Keratinocyte (primary cell): ENCODE results near the gene ZBTB4. TPM values are rescaled to one million over a fixed set of nuclear protein-coding genes. Genes with fewer than 3 reads are reported as not detected.

Experiments
- DNase-seq: peaks from one replicate; pipeline ENCODE4 v3.0.0-alpha.2; 2011; ENCODE audit warnings: low read depth, missing footprints, low spot score
- FAIRE-seq: peaks from 2 replicates; lab custom pipeline; 2011; peaks lifted over from hg19 to GRCh38; lab: Jason Lieb, UNC
- H2AFZ ChIP-seq: 2 replicates; pipeline ENCODE4 v1.6.0; 2012; ENCODE audit warnings: low read length, control low read depth, inconsistent platforms; ENCODE audit not compliant: control insufficient read depth
- H3K27ac ChIP-seq: 2 replicates; pipeline ENCODE4 v1.5.1; 2011; ENCODE audit warnings: low read length; ENCODE audit not compliant: control insufficient read depth, insufficient read depth
- H3K27me3 ChIP-seq: 3 replicates; pipeline ENCODE4 v1.6.0; 2011; ENCODE audit warnings: low read length; ENCODE audit not compliant: control insufficient read depth, insufficient read depth; ENCODE audit errors: extremely low read depth
- H3K36me3 ChIP-seq, 2 experiments: 2 replicates in 1 of 2; 3 replicates in 1 of 2; pipeline ENCODE4 v1.5.1; 2011; ENCODE audit warnings: low read length in 2 of 2, mild to moderate bottlenecking in 1 of 2; ENCODE audit not compliant: control insufficient read depth in 2 of 2, insufficient read depth in 2 of 2; ENCODE audit errors: extremely low read depth in 1 of 2
- H3K4me1 ChIP-seq: 3 replicates; pipeline ENCODE4 v1.5.1; 2011; ENCODE audit warnings: low read length; ENCODE audit not compliant: control insufficient read depth, insufficient read depth; ENCODE audit errors: extremely low read depth
- H3K4me2 ChIP-seq: 3 replicates; pipeline ENCODE4 v1.6.0; 2011; ENCODE audit warnings: low read depth, low read length; ENCODE audit not compliant: control insufficient read depth, insufficient read depth; ENCODE audit errors: extremely low read depth
- H3K4me3 ChIP-seq, 3 experiments: fragments of 200-600 bp in 1 of 3; sonication (generic) in 1 of 3; 2 replicates in 2 of 3; 3 replicates in 1 of 3; pipeline ENCODE4 v1.5.1; 2011 to 2016; ENCODE audit warnings: low read length in 3 of 3, mild to moderate bottlenecking in 3 of 3, control low read depth in 2 of 3, inconsistent platforms in 1 of 3, low read depth in 1 of 3, mixed read lengths in 1 of 3, mixed run types in 1 of 3, moderate library complexity in 1 of 3; ENCODE audit not compliant: control insufficient read depth in 2 of 3, insufficient read depth in 2 of 3; ENCODE audit errors: extremely low read depth in 1 of 3
- H3K79me2 ChIP-seq: 2 replicates; pipeline ENCODE4 v1.6.0; 2012; ENCODE audit warnings: low read length; ENCODE audit not compliant: control insufficient read depth, insufficient read depth
- H3K9ac ChIP-seq: 3 replicates; pipeline ENCODE4 v1.6.0; 2011; ENCODE audit warnings: low read length; ENCODE audit not compliant: control insufficient read depth, insufficient read depth; ENCODE audit errors: extremely low read depth
- H3K9me1 ChIP-seq: 3 replicates; pipeline ENCODE4 v1.6.0; 2011; ENCODE audit warnings: low read length; ENCODE audit not compliant: control insufficient read depth, insufficient read depth; ENCODE audit errors: extremely low read depth
- H3K9me3 ChIP-seq: 2 replicates; pipeline ENCODE4 v1.5.1; 2012; ENCODE audit warnings: low read depth, low read length; ENCODE audit not compliant: control insufficient read depth
- H4K20me1 ChIP-seq: 3 replicates; pipeline ENCODE4 v1.6.0; 2011; ENCODE audit warnings: low read length; ENCODE audit not compliant: control insufficient read depth, insufficient read depth; ENCODE audit errors: extremely low read depth
- EZH2 ChIP-seq: IDR thresholded peaks from one replicate; pipeline ENCODE4 v1.6.1; 2012; ENCODE audit warnings: inconsistent platforms, mild to moderate bottlenecking, low read length, moderate library complexity
- dilution Hi-C: fragments of 300-500 bp; cut with MboI; formaldehyde crosslinking; loops from one replicate; pipeline ENCODE4 v1.7.0; 2020; ENCODE audit warnings: low sequenced_read_pairs; ENCODE audit not compliant: extremely low pct_ligation_motif_present
- polyA plus RNA-seq, 5 experiments: library from polyadenylated mRNA; depleted of rRNA in 3 of 5; stranded (reverse) in 3 of 5; stranded (forward) in 1 of 5; unstranded in 1 of 5; fragments of >200 nt; gene quantifications; 1 replicate in 1 of 5; 2 replicates in 3 of 5; 3 replicates in 1 of 5; pipeline versions ENCODE4 v1.2.1 to v1.2.3, GENCODE V29; 2011 to 2012; ENCODE audit warnings: missing spikeins in 2 of 5, low read depth in 1 of 5, low replicate concordance in 1 of 5
- TF ChIP-seq, protein P1 (sequence below), 3 experiments: IDR thresholded peaks in 1 of 3; conservative IDR thresholded peaks in 1 of 3; optimal IDR thresholded peaks in 1 of 3; 2 replicates in 2 of 3; 3 replicates in 1 of 3; pipeline versions ENCODE3 to v1.5.1; 2011; ENCODE audit warnings: low read length in 3 of 3, mild to moderate bottlenecking in 3 of 3, moderate library complexity in 2 of 3, control low read depth in 1 of 3, inconsistent platforms in 1 of 3; ENCODE audit not compliant: insufficient read depth in 2 of 3; ENCODE audit errors: extremely low read depth in 1 of 3

Gene ZBTB4
- polyA plus RNA-seq, 1 donor (not counting 4 experiments of a cell fraction or from before 2014, with no cell fraction given): 20.9 TPM

DNA sequence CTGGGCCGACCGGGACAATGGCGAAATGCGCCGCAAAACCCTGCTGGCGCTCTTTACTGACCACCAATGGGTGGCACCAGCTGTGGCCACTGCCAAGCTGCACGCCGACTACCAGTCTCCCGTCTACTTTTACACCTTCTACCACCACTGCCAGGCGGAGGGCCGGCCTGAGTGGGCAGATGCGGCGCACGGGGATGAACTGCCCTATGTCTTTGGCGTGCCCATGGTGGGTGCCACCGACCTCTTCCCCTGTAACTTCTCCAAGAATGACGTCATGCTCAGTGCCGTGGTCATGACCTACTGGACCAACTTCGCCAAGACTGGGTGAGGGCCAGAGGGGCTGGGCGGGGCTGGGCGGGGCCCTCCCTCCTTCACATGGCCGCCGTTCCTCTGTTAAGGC, 63.6 kb downstream of the ZBTB4 start:
- H3K36me3 ChIP-seq: peaks cover 0 to 4% of the 10 kb centered on the region in 2 experiments
- no peak overlapping the region for H3K4me3 ChIP-seq
- dilution Hi-C loops: no loop called here
- no peak for DNase-seq
- no peak overlapping the region for H3K27ac ChIP-seq
- TF ChIP-seq EZH2: no peak
- TF ChIP-seq, protein P1, sequence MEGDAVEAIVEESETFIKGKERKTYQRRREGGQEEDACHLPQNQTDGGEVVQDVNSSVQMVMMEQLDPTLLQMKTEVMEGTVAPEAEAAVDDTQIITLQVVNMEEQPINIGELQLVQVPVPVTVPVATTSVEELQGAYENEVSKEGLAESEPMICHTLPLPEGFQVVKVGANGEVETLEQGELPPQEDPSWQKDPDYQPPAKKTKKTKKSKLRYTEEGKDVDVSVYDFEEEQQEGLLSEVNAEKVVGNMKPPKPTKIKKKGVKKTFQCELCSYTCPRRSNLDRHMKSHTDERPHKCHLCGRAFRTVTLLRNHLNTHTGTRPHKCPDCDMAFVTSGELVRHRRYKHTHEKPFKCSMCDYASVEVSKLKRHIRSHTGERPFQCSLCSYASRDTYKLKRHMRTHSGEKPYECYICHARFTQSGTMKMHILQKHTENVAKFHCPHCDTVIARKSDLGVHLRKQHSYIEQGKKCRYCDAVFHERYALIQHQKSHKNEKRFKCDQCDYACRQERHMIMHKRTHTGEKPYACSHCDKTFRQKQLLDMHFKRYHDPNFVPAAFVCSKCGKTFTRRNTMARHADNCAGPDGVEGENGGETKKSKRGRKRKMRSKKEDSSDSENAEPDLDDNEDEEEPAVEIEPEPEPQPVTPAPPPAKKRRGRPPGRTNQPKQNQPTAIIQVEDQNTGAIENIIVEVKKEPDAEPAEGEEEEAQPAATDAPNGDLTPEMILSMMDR (optimal IDR thresholded peaks at IDR 0.05 in 1 of 3, IDR thresholded peaks at IDR 0.05 in 1 of 3, conservative IDR thresholded peaks at IDR 0.05 in 1 of 3; ENCODE audit: extremely low read depth in 1 of 3, insufficient read depth in 2 of 3, low read length in 3 of 3): no peak
- H3K27me3 ChIP-seq: no peaks in the 10 kb centered on the region
- peaks cover 8% of the 10 kb centered on the region for H3K4me1 ChIP-seq
- H3K9ac ChIP-seq: no peak overlapping the region
- no peak overlapping the region for H2AFZ ChIP-seq
- H3K79me2 ChIP-seq: no peaks in the 10 kb centered on the region
- H3K9me1 ChIP-seq: no peaks in the 10 kb centered on the region
- H3K9me3 ChIP-seq: no peaks in the 10 kb centered on the region
- no peak overlapping the region for H3K4me2 ChIP-seq
- H4K20me1 ChIP-seq: no peaks in the 10 kb centered on the region
- FAIRE-seq: no peak

DNA sequence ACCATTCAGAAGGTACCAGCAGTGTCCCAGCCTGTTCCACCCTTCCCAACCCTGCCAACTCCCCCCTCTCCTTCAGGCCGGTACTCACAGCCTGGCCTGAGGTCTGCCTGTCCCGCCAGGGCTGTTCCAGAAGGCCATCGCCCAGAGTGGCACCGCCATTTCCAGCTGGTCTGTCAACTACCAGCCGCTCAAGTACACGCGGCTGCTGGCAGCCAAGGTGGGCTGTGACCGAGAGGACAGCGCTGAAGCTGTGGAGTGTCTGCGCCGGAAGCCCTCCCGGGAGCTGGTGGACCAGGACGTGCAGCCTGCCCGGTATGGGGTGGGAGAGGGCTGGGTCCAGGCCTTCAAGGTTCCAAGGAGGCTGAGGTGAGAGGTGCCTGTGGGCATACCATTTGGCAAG, 64.6 kb downstream of the ZBTB4 start:
- dilution Hi-C loops: no loop called here

More for the DNA sequence above, 64.6 kb downstream of the ZBTB4 start:
- Histone ChIP-seq H3K4me2 (no peak overlapping the region), H3K9me1 (no peaks in the 10 kb centered on the region), H3K36me3 (peaks cover 0 to 6% of the 10 kb centered on the region in 2 experiments), H3K27ac (no peak overlapping the region), H2AFZ (no peak overlapping the region), H3K9me3 (no peaks in the 10 kb centered on the region), H4K20me1 (no peaks in the 10 kb centered on the region), H3K4me3 (no peak overlapping the region), H3K9ac (no peak overlapping the region), H3K4me1 (peaks cover 8% of the 10 kb centered on the region), H3K27me3 (no peaks in the 10 kb centered on the region), H3K79me2 (no peaks in the 10 kb centered on the region)
- DNase-seq: no peak
- no peak for TF ChIP-seq EZH2
- TF ChIP-seq, protein P1 (optimal IDR thresholded peaks at IDR 0.05 in 1 of 3, IDR thresholded peaks at IDR 0.05 in 1 of 3, conservative IDR thresholded peaks at IDR 0.05 in 1 of 3; ENCODE audit: extremely low read depth in 1 of 3, insufficient read depth in 2 of 3, low read length in 3 of 3): no peak
- no peak for FAIRE-seq
